GM23338 (cell line): Measurements from ENCODE around the gene TPI1.

Experiments used
- CTCF ChIP-seq, 2 experiments: fragments of 200-600 bp in 1 of 2; sonication (generic) in 1 of 2; conservative IDR thresholded peaks; 2 replicates each; pipeline versions ENCODE4 v1.5.1 to v1.6.1; 2016 to 2017; ENCODE audit warnings: antibody characterized with exemption in 2 of 2, low read depth in 2 of 2, mild to moderate bottlenecking in 2 of 2, moderate library complexity in 1 of 2
- EZH2phosphoT487 ChIP-seq: fragments of 200-600 bp; sonication (generic); IDR thresholded peaks from one replicate; pipeline ENCODE4 v1.8.1; 2018; ENCODE audit warnings: antibody characterized with exemption; ENCODE audit not compliant: unreplicated experiment
- JUNB ChIP-seq: IDR thresholded peaks from one replicate; pipeline ENCODE4 v1.6.1; 2016; ENCODE audit warnings: antibody characterized with exemption; ENCODE audit not compliant: unreplicated experiment
- POLR2AphosphoS5 ChIP-seq: IDR thresholded peaks from 2 replicates; pipeline ENCODE4 v1.6.1; 2016; ENCODE audit warnings: antibody characterized with exemption, low read depth
- REST ChIP-seq: IDR thresholded peaks from one replicate; pipeline ENCODE4 v1.6.1; 2018; ENCODE audit warnings: antibody characterized with exemption; ENCODE audit not compliant: unreplicated experiment
- STAT1 ChIP-seq: IDR thresholded peaks from one replicate; pipeline ENCODE4 v1.6.1; 2016; ENCODE audit warnings: antibody characterized with exemption; ENCODE audit not compliant: unreplicated experiment

GRCh38 chr12:6916426-6917200, 49.3 kb downstream of the TPI1 start:
- no peak for TF ChIP-seq CTCF (conservative IDR thresholded peaks at IDR 0.05; ENCODE audit: low read depth in 2 of 2)
- no peak for TF ChIP-seq POLR2AphosphoS5
- no peak for TF ChIP-seq REST
- TF ChIP-seq JUNB: no peak
- no peak for TF ChIP-seq STAT1
- TF ChIP-seq EZH2phosphoT487: no peak
